Measurements from ENCODE around the gene DGKD.
"Not testable (repeated sequence)": the region's sequence is repeated elsewhere in the genome, so short reads cannot be mapped to it uniquely, and the experiment has no call there.

DGKD gene

DNA sequence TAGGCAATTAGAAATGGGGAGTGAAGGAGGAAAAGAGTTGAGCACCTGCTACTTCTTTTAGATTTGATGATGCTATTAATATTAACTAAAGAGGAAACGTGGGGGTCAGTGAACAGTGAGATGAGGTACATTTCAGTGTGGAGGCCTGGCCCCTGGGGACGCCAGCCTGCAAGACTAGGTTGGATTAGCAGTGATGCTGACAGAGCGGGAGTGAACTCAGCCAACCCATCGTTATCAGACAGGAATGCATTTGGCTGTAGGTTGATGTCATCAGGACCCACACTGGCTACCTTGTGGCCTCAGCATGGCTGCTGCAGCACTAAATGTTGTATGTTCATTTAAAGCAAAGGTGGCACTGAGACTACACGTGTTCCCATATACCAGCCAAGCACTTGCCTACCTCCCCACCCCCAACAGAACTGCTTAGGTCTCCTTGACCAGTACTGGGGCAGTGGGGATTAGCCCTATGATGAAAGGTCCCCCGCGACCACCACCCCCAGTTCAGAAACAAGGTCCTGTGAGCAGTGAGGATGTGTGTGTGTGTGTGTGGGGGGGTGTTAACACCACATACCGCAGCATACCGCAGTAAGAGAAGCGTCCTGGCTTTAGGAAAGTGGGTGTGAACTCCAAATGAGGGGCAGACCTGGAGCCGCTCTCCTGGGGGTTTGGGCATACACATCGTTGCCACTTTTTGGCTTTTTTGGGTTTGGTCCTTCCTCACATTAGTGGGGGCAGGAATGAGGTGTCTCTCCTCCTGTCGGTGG lies 26.0 kb downstream of the DGKD start:
- TF ChIP-seq ZNF274 (IDR thresholded peaks at IDR 0.05; ENCODE audit: low read depth, low read length): no peak
- peak overlapping the region; percentile 17; the same call in 1 of the 2 replicates for H3K4me3 ChIP-seq (ENCODE audit: low read length)

DNA sequence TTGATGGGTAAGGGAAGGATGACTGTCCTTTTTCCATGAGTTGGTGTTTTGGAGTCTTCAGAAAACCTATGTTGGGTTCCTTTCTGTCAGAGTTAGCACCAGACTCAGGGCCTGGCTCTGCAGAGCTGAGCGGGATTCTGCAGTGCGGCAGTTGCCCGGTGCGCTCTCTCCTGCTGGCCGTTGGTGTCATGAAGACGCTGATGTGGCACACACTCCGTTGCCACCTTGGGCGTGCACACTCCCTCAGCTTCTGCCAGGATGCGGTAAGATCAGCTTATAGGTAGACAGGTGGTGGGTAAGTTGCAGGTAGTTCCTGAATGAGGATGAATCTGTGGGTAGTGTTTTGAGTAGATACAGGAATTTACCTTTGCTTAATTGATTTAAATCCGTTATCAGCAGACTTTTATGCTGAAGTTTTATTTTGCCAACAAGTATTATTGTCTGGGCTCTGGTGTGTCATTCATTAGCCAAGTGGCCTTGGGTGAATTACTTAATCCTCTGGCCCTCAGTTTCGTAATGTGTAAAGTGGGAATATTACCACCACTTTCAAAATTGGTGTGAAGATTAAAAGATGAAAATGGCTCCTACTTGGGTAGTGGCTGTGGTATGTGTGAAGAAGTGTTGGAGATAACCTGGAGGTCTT lies 26.8 kb downstream of the DGKD start:
- no peak for TF ChIP-seq ZNF274 (IDR thresholded peaks at IDR 0.05; ENCODE audit: low read depth, low read length)
- no peak overlapping the region for H3K4me3 ChIP-seq (ENCODE audit: low read length)

DNA sequence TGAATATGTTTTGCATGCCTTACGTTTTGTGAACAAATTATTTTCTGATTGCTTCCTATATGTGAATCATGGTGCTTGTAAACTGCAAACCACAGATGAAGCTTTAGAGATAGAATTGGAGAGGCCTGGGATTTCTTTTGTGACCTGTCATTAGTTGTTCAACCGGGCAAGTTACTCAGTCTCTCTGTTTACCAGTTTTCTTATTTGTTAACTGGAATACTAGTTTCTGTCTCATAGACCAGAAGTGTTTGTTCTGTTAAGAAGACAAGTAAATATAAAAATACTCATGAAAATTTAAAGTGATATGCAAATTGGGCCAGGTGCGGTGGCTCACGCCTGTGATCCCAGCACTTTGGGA lies 27.3 kb downstream of the DGKD start:
- TF ChIP-seq ZNF274 (IDR thresholded peaks at IDR 0.05; ENCODE audit: low read depth, low read length): no peak
- no peak overlapping the region for H3K4me3 ChIP-seq (ENCODE audit: low read length)

DNA sequence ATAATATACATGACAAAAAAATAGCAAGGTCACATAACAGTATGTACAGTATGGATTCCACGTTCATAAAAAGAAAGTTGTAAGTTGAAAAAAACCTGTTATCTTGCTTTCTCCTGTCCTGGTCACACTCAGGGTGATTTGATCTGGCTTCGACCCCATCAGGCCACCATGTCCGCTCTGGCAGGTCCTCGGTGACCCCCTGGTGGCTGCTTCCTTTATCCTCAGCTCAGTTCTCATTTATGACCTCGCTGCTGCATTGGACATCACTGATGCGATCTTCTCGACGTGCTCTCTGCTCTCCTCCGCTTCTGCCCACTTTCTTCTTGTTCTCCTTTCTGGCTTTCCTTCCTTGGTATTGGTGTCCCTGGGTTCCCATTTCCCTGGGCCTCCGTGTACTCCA lies 29.7 kb downstream of the DGKD start:
- no peak for TF ChIP-seq ZNF274 (IDR thresholded peaks at IDR 0.05; ENCODE audit: low read depth, low read length)
- H3K4me3 ChIP-seq (ENCODE audit: low read length): no peak overlapping the region

DNA sequence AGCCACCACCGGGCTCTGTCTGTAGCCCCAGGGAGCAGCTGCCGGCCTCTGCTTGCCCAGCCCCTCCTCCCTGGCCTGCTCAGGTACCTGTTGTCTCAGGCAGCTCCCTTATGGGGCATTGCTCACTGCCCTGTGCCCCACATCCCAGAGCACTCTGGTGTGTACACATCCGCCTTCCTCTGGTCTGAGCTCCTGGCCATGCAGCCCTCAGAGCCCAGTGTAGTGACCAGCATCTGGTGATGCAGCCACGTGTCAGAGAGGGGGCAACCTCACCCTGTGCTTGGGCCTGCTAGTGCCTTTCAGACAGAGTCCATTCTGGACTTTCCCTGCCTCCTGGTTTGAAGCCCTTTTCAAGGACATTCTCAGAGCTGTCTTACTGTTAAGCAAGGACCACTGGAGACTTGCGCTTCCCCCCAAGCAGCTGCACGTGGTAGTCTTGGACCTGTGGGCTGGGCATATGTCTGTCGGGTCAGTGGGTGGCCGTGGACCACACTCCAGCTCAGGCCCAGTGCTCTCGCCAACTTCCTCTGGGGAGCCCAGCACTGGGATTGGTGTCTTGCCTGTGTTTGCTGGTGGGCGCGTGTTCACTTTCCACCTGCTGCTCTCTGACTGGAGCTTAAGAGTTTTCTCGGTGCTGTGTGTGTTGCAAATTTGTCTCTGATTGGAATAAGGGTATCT lies 30.7 kb downstream of the DGKD start:
- TF ChIP-seq ZNF274 (IDR thresholded peaks at IDR 0.05; ENCODE audit: low read depth, low read length): no peak
- no peak overlapping the region; the same call in 1 of the 2 replicates for H3K4me3 ChIP-seq (ENCODE audit: low read length)

DNA sequence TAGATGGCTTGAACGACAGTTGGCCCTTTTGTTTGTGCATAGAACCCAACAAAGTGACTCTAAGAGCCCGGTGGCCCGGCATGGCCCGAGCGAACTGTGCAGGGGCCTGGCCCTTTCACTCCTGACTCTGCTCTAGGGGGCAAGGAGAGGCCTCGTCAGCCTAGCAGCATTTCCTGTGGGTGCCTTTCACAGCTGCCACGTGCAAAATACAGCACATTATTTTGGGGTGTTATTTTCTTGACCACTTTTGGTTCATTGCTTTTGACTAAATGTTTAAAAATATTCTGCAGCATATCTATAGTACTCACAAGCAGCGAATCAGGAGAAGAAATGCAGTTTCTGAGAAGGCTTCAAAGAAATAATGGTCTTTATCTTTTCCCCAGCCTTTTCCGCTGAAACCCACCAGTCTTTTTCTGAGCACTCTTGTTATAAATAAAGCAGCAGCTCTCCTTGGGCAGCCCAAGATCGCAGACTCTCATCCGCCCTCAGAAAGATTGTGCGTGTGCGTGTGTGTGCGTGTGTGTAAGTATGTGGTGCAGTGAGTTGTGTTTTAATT lies 31.3 kb downstream of the DGKD start:
- H3K4me3 ChIP-seq (ENCODE audit: low read length): peak overlapping the region; percentile 39; the same call in 1 of the 2 replicates
- TF ChIP-seq ZNF274 (IDR thresholded peaks at IDR 0.05; ENCODE audit: low read depth, low read length): no peak

DNA sequence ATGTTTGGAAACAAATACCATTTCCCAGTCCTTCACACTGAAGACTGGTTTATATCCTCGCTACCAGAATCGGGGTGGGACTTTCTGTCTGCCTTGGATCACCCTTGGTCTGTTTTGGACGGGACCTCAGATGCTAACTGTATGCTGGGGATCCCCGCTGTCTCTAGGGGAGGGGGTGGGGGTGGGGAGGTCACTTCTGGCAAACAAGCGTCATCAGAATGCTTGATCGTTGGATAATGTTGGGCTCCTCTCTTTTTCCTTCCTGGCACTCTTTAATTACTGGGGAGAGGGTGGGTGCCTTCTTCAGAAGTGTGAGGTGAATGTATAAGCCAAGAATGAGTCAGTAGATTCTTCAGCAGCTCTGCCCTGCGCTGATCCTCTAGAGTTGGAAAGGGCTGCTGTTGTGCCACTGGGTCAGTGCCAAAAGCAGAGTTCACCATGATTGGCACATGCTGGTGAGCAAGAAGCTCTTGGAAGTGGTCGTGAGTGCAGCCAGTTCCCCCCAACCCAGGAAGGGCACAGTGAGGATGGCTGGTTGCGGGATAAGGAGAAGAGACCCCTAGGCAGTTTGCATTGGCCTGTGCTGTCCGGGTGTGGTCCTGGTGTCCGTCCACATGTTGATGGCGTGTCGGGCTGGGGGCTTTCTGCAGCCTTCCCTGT lies 32.2 kb downstream of the DGKD start:
- no peak for TF ChIP-seq ZNF274 (IDR thresholded peaks at IDR 0.05; ENCODE audit: low read depth, low read length)
- H3K4me3 ChIP-seq (ENCODE audit: low read length): peak overlapping the region; percentile 39; the same call in 1 of the 2 replicates

DNA sequence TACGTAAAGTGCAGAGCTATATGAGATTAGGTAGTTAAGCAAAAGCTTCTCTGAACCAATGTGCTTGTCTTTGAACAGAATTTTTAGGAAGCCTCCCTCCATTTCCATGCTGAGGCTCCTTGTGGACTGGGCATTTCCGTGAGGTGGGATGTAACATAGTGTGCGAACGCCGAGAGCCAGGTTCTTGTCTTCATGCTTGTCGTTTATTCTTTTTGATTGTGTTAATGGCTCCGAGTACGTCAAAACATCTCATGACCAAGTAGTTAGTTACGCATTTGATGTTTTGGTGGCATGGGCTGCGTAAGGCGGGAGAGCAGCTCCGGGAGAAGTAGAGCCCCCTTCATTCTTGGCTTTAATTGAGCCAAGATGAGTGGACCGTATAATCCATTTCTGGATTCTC lies 32.9 kb downstream of the DGKD start:
- H3K4me3 ChIP-seq (ENCODE audit: low read length): peak overlapping the region; percentile 39; the same call in 1 of the 2 replicates
- no peak for TF ChIP-seq ZNF274 (IDR thresholded peaks at IDR 0.05; ENCODE audit: low read depth, low read length)

GRCh38 chr2:233387667-233388528 lies 33.6 kb downstream of the DGKD start:
- peak overlapping the region; percentile 39; the same call in 1 of the 2 replicates for H3K4me3 ChIP-seq (ENCODE audit: low read length)
- no peak for TF ChIP-seq ZNF274 (IDR thresholded peaks at IDR 0.05; ENCODE audit: low read depth, low read length)

DNA sequence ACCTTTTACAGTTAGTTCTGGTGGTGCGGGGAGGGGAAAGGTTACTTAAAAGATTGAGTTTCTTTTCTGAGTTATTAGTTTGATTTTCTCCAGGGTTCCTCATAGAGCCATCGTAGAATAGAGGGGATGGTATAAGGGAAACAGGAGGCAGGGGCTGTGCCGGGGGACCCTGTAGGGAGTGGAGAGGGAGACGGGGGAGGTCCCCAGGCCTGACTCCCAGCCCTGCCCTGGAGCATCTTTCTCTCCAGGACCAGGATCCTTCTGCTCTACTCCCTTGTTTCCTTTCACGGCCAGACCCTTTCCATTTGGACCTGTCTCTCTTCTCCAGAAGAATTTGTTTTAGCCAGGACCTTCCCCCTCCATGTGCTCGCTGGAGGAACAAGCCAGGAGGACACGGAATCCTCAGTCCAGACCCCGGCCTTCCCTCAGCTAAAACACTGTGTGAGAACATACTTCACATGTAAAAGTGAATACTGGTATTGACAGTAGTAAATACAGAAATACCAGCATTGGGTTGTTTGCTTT lies 35.4 kb downstream of the DGKD start:
- no peak overlapping the region for H3K4me3 ChIP-seq (ENCODE audit: low read length)
- no peak for TF ChIP-seq ZNF274 (IDR thresholded peaks at IDR 0.05; ENCODE audit: low read depth, low read length)

GRCh38 chr2:233395687-233396086 lies 41.4 kb downstream of the DGKD start:
- no peak for TF ChIP-seq ZNF274 (IDR thresholded peaks at IDR 0.05; ENCODE audit: low read depth, low read length)
- no peak overlapping the region for H3K4me3 ChIP-seq (ENCODE audit: low read length)

GRCh38 chr2:233396726-233397665 lies 42.7 kb downstream of the DGKD start:
- not testable (repeated sequence) for H3K4me3 ChIP-seq (ENCODE audit: low read length)

All from GM08714 (cell line).